HAP-1 (cell line): ENCODE data around the gene HTRA1.
A peak's percentile ranks its signal among the peaks of the same experiment; 100 is the strongest.

Source experiments
- DNase-seq, 2 experiments: peaks; one replicate each; pipeline ENCODE4 v3.0.0-alpha.2; 2016 to 2020; ENCODE audit warnings: low spot score in 2 of 2
- H3K27me3 ChIP-seq: fragments of 250-450 bp; sonication (Bioruptor Pico); 2 replicates; pipeline ENCODE4 v1.5.1; 2020; ENCODE audit warnings: low read depth, mild to moderate bottlenecking, moderate library complexity
- H3K36me3 ChIP-seq: fragments of 250-450 bp; sonication (Bioruptor Pico); replicated peaks from 2 replicates; pipeline ENCODE4 v1.5.1; 2020; ENCODE audit warnings: mild to moderate bottlenecking
- H3K4me1 ChIP-seq: fragments of 250-450 bp; sonication (Bioruptor Pico); 2 replicates; pipeline ENCODE4 v1.5.1; 2020; ENCODE audit warnings: mild to moderate bottlenecking
- H3K4me3 ChIP-seq: fragments of 250-450 bp; sonication (Bioruptor Pico); 2 replicates; pipeline ENCODE4 v1.5.1; 2020; ENCODE audit warnings: mild to moderate bottlenecking, moderate library complexity
- H3K9me3 ChIP-seq: fragments of 250-450 bp; sonication (Bioruptor Pico); 2 replicates; pipeline ENCODE4 v1.5.1; 2020; ENCODE audit warnings: mild to moderate bottlenecking, moderate library complexity
- in situ Hi-C: fragments of 300-500 bp; cut with MboI; formaldehyde crosslinking; loops from 3 replicates; pipeline ENCODE4 v1.14.3; 2020; ENCODE audit warnings: low sequenced_read_pairs, inconsistent platforms, mixed read lengths

Gene HTRA1

DNA sequence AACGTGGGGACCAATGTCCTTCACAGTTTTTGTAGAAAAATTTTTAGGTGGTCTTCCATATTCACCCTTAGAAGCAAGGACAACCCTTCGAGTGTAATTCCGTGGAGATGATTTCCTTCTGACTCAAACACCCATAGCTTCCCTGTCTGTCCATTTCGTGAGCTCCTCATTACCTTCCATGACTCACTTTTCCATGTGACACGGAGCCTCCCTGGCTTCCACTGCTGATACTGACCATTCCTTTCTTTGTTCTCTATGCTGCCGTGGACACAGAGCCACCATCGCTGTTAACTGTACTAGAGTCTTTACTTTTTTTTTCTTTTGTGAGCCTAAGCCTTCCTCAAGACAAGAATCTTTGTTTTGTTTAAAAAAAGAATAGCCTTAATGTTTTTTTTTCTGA is 19.4 kb upstream of the HTRA1 start:
- no peaks in the 10 kb centered on the region for H3K9me3 ChIP-seq
- no peaks in the 10 kb centered on the region for H3K36me3 ChIP-seq
- no peaks in the 10 kb centered on the region for H3K27me3 ChIP-seq
- peak; percentile 9 to 16 for DNase-seq
- no peaks in the 10 kb centered on the region for H3K4me1 ChIP-seq
- in situ Hi-C loops, result loop anchor here (25.0 kb wide), 1 partner anchor 305 kb away; no protein-coding TSS in a partner anchor
- H3K4me3 ChIP-seq, result no peak overlapping the region

DNA sequence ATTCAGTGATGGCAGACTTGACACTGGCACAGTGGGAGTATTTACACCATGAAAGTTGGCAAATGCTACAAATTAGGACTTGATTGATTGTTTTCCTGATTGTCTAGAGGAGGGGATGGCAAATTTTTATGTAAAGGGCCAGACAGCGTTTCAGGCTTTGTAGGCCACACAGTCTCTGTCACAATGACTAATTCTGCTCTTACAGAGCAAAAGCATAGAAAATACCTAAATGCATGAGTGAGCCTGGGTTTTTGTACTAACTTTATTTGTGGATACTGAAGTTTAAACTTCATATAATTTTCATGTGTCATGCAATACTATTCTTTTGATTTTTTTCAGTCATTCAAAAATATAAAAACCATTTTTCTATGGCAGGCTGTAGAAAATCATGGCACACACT is 15.9 kb upstream of the HTRA1 start:
- Histone ChIP-seq H3K27me3 (no peaks in the 10 kb centered on the region), H3K9me3 (no peaks in the 10 kb centered on the region), H3K4me1 (no peaks in the 10 kb centered on the region), H3K4me3 (no peak overlapping the region), H3K36me3 (no peaks in the 10 kb centered on the region)
- in situ Hi-C loops, result loop anchor here (25.0 kb wide), 1 partner anchor 308 kb away; no protein-coding TSS in a partner anchor
- DNase-seq, result no peak

DNA sequence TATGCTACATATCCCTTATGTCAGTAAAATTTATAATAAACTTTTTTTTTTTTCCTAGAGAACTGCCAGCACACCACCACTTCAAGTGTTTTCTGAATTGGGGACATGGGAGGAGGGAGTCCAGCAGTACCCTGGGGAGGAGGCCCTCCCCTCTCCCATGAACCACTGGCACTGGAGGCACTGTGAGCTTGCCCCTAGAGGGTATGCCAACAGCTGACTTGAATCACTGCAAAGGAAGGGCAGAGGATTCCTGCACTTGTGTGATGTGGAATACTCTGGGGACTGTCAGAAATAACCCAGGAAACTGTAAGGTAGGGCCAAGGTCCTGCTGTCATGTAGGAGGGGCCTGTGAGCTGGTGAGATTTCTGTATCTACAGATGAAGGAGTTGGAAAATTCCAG is 15.4 kb upstream of the HTRA1 start:
- H3K9me3 ChIP-seq, result no peaks in the 10 kb centered on the region
- no peaks in the 10 kb centered on the region for H3K27me3 ChIP-seq
- H3K36me3 ChIP-seq, result no peaks in the 10 kb centered on the region
- no peak overlapping the region for H3K4me3 ChIP-seq
- in situ Hi-C loops, result loop anchor here (25.0 kb wide), 1 partner anchor 309 kb away; no protein-coding TSS in a partner anchor
- no peaks in the 10 kb centered on the region for H3K4me1 ChIP-seq
- DNase-seq, result no peak

DNA sequence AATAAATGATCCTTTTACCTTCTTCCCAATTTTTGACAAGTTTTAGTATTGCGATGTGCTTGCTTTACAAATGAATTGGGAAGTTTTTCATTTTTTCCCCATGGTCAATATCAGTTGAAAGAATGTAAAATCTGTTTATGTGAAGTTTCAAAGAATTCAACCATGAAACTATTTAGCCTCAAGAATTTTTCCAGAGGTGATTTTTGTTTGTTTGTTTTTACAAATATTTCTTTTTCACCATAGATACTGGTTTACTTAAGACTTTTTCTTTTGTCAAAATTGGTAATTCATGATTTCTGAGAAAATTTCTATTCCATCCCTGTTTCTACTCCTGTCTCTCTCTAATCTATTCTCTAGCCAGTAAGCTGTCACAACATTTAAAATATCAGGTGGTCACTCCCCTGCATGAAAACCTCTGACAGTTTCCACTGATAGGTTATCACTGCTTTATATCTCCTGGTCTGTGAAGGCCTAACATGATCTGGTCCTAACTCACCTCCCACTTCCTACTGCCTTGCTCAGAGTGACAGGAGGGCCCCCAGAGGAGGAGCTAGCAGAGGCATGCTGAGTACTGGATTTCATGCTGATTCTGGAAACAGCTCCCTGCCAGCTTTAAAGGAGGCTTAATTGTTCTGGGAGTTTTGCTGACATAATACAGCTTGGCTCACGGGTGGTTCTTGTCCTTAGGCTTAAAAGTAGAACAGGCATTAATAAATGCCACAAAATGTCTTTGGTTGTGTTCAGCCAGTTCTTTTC is 14.5 kb upstream of the HTRA1 start:
- Histone ChIP-seq H3K27me3 (no peaks in the 10 kb centered on the region), H3K36me3 (no peaks in the 10 kb centered on the region), H3K4me3 (no peak overlapping the region), H3K9me3 (no peaks in the 10 kb centered on the region), H3K4me1 (no peaks in the 10 kb centered on the region)
- in situ Hi-C loops, result loop anchor here (25.0 kb wide), 1 partner anchor 310 kb away; no protein-coding TSS in a partner anchor
- DNase-seq, result peak; percentile 54 to 56

DNA sequence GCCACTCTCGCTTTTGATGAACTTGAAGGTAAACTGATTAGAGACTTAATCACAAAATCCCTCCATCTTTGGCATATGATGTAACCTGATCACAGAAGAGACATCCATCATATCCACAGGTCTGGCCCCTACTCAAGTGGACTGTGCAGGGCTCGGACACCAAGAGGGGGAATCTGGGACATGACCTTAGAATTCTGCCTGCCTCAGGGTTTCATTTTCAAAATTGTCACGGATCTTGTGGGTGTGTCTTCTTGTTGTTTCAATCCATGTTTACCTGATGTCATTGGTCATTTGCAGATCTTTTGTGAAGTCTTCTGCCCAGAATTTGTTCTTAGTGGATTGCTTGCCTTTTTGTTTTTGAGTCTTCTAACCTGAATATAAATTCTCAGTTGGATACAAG is 12.8 kb upstream of the HTRA1 start:
- Histone ChIP-seq H3K4me1 (no peaks in the 10 kb centered on the region), H3K4me3 (no peak overlapping the region), H3K9me3 (no peaks in the 10 kb centered on the region), H3K27me3 (no peaks in the 10 kb centered on the region), H3K36me3 (no peaks in the 10 kb centered on the region)
- no peak for DNase-seq
- in situ Hi-C loops, result loop anchor here (25.0 kb wide), 1 partner anchor 311 kb away; no protein-coding TSS in a partner anchor

DNA sequence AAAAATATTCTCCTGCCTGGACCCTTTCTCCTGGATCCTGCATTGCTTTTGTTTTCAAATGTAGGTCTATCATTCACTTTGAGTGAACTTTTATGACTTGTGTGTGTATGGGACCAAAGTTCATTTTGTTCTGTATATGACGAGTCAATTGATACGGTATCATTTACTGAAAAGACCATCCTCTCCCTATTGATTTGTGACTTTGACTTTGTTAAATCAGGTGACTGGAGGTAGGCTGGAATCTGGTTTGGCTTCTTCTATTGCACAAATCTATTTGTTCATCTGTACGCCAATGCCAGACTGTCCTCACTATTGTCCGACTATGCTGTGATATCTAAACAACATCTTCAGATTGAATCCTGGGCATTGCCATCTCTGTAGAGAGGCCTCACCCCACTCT is 12.2 kb upstream of the HTRA1 start:
- Histone ChIP-seq H3K4me3 (no peak overlapping the region), H3K9me3 (no peaks in the 10 kb centered on the region), H3K27me3 (no peaks in the 10 kb centered on the region), H3K36me3 (no peaks in the 10 kb centered on the region), H3K4me1 (no peaks in the 10 kb centered on the region)
- in situ Hi-C loops, result loop anchor here (25.0 kb wide), 1 partner anchor 312 kb away; no protein-coding TSS in a partner anchor
- DNase-seq, result no peak

DNA sequence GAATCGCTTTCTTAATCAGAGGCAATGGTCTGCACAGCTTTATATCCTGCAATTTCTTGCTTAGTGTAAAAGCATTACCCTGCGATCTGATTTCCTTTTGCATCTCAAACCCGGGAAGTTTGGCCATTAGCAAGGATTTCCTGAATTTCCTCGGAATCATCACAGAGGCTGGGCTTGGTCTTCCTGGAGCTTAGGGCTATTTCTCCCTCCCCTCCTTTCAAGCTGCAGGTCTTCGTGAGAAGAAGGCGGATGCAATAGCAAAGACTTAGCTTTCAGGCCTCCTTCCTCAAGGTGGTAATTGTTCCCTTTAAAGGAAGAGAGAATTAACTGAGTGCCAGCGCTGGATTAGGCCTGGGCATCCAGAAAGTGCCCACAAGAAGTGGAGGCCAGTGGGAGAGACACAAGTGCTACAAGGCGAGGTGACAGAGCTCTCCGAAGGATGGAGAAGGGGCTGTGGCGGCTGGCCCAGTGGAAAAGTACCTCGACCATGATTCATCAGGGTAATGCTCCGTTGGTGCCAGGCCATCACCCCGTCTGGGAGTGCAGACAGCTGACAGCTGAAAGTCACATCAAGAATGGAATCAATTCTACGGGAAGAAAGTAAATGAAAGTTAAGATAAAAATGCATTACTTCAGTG is 10.9 kb upstream of the HTRA1 start:
- DNase-seq, result no peak
- in situ Hi-C loops, result no loop called here
- H3K4me1 ChIP-seq, result no peaks in the 10 kb centered on the region; the same call in 1 of the 2 replicates

DNA sequence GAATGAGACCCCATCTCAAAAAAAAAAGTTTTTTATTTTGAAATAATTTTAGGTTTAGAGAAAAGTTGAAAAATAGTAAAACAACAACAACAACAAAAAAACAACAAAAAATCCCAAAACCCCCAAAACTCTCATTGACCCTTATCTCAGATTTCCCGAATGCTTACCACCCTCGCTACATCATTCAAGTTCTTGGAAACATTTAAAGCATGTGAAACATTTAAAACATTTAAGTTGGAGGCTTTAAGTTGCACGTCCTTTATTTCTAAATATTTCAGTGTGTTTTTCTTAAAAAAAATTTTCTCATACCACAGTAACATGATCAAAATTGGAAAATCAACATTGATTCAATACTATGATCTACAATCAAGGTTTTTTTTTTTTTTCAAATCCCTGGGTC is 7.3 kb upstream of the HTRA1 start:
- H3K36me3 ChIP-seq, result no peaks in the 10 kb centered on the region
- DNase-seq, result no peak
- in situ Hi-C loops, result no loop called here
- no peaks in the 10 kb centered on the region for H3K9me3 ChIP-seq
- H3K4me1 ChIP-seq, result no peaks in the 10 kb centered on the region; the same call in 1 of the 2 replicates
- no peaks in the 10 kb centered on the region for H3K27me3 ChIP-seq
- no peak overlapping the region for H3K4me3 ChIP-seq

More for the DNA sequence above, 10.9 kb upstream of the HTRA1 start:
- Histone ChIP-seq H3K4me3 (no peak overlapping the region), H3K27me3 (no peaks in the 10 kb centered on the region), H3K36me3 (no peaks in the 10 kb centered on the region), H3K9me3 (no peaks in the 10 kb centered on the region)

DNA sequence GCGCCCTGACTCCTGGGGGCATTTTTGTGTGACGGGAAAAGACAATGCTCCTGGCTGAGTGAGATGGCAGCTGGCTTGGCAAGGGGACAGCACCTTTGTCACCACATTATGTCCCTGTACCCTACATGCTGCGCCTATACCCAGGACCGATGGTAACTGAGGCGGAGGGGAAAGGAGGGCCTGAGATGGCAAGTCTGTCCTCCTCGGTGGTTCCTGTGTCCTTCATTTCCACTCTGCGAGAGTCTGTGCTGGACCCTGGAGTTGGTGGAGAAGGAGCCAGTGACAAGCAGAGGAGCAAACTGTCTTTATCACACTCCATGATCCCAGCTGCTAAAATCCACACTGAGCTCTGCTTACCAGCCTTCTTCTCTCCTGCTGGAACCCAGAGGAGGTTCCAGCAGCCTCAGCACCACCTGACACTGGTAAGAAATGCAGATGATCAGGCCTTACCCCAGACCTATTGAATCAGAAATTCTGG is 6.7 kb upstream of the HTRA1 start, which contains the start of gene ARMS2:
ARMS2 (plus strand) TSS at position 51 of the 478 bp plus-strand sequence; CDS start at position 126, 75 bp downstream.
- no peak for DNase-seq
- in situ Hi-C loops, result no loop called here

DNA sequence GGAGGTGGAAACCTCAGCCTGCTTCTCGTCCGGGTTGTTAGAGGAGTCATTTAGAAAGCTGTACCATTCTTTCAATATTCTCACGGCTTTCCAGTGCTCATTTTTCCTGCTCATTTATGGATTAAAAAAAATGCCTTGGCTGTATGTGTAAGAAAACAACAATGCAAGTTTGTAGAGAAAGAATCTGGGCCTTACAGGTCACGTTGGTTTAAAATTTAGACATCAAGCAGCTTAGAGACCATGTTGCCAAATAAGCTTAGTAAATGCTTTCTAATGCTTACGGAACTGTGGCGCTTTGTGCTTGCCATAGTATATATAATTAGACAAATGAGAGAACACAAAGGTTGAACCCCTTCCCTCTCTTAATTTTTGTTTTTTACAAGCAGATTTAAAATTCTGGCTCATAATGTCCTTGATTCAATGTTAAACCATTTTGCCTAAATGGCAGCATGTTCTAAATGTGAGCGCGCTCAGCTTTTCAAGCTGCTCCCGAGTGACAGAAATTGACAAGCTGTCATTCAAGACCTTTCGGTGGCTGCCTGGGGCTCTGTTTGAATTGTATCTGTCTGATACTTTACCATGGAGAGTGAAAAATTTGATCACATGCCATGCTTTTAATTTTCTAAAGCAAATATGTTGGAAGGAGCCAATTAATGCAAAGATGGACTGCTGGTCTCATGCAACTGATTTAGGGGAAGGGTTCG is 5.8 kb upstream of the HTRA1 start:
- no peaks in the 10 kb centered on the region for H3K27me3 ChIP-seq
- no peaks in the 10 kb centered on the region for H3K9me3 ChIP-seq
- no peak overlapping the region for H3K4me3 ChIP-seq
- peaks cover 2% of the 10 kb centered on the region; the same call in 1 of the 2 replicates for H3K4me1 ChIP-seq
- in situ Hi-C loops, result no loop called here
- H3K36me3 ChIP-seq, result no peaks in the 10 kb centered on the region
- DNase-seq, result no peak

More for the DNA sequence above, 6.7 kb upstream of the HTRA1 start, which contains the start of gene ARMS2:
- Histone ChIP-seq H3K36me3 (no peaks in the 10 kb centered on the region), H3K4me3 (no peak within 1 kb of the TSS), H3K9me3 (no peaks in the 10 kb centered on the region), H3K4me1 (no peaks in the 10 kb centered on the region; the same call in 1 of the 2 replicates), H3K27me3 (no peaks in the 10 kb centered on the region)

DNA sequence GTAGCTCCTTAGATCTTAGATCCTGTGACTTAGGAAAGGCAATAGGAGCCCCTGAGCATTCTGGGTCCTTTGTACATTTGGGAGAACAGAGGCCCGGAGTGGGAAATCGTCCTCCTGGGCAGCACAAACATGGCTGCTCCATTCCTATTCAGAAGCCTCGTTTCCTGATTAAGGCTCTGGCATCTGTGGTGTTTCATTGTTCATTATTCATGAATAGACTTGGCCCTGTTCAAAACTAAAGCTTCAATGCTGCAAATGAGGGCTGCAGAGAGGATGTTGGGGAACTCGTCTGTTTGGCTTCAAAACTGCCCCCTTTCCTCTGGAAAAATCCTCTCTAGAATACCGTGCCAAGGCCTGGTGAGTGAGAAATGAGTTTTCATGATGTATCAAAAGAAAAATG is 3.4 kb upstream of the HTRA1 start:
- H3K36me3 ChIP-seq, result no peaks in the 10 kb centered on the region
- no peaks in the 10 kb centered on the region for H3K9me3 ChIP-seq
- in situ Hi-C loops, result no loop called here
- DNase-seq, result no peak
- H3K4me3 ChIP-seq, result no peak overlapping the region
- no peaks in the 10 kb centered on the region for H3K27me3 ChIP-seq
- H3K4me1 ChIP-seq, result peaks cover 4% of the 10 kb centered on the region; the same call in 1 of the 2 replicates

DNA sequence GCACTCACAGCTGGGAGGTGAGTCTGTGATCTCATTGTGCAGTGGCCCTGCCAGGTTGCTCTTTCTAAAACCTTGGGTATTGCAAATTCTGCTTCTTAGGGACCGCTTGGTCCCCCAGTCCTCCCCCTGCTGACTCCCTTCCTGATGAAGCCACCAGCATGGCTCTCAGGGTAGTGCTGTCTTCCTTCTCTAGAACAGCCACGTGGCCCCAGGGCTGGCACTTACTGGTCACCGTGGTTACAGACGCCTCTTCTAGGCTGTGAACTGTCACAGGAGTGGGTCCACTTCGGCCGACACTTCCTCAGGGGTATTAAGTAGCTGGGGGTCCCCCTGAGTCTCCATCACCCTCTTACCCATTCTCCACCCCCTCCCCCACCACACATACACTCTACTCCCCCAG is 2.7 kb upstream of the HTRA1 start:
- in situ Hi-C loops, result no loop called here
- H3K9me3 ChIP-seq, result no peaks in the 10 kb centered on the region
- H3K36me3 ChIP-seq, result no peaks in the 10 kb centered on the region
- H3K4me3 ChIP-seq, result no peak overlapping the region
- DNase-seq, result no peak
- no peaks in the 10 kb centered on the region for H3K27me3 ChIP-seq
- peaks cover 4% of the 10 kb centered on the region; the same call in 1 of the 2 replicates for H3K4me1 ChIP-seq

DNA sequence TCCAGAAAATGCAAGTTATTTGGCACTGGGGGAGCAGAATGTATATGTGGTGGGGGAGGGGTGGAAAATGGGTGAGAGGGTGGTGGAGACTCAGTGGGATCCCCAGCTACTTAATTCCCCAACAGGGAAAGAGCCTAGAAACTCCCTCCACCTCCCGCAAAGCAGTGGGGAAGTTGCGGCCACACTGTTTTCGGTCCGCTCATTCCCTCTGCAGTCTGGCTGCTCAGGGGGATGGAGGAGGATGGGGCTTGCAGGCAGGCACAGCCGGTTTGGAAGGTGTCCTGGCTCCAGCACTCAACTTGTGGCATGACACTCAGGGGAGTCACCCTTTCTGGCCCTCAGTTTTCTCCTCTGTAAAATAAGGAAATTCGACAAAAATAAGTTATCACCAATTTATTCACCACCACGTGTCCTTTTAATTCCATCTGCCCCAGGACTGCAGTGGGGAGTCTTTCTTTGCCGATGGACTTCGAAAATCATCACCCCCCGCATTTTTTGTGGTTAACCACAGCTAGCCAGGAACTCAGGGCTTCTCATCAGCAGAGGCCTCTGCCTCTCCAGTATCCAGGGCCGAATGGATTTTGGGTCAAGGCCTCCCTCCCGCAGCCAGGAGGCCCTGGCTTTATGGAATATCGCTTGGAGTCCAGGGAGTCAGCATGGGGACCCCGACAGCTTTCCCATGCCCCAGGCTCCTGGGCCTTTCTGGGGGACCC is 1.6 kb upstream of the HTRA1 start:
- Histone ChIP-seq H3K27me3 (no peaks in the 10 kb centered on the region), H3K9me3 (no peaks in the 10 kb centered on the region), H3K4me1 (peaks cover 4% of the 10 kb centered on the region; the same call in 1 of the 2 replicates), H3K4me3 (no peak overlapping the region), H3K36me3 (no peaks in the 10 kb centered on the region)
- in situ Hi-C loops, result no loop called here
- DNase-seq, result no peak
